NCI-H1105 treated with DMSO at 0.1 percent for 48 hours (cell line): Measurements from ENCODE around the gene LIPG.
"Not testable (repeated sequence)": the region's sequence is repeated elsewhere in the genome, so short reads cannot be mapped to it uniquely, and the experiment has no call there.

ENCODE experiments used
- DNase-seq: peaks from one replicate; lab custom pipeline; 2025; lab: John Stamatoyannopoulos, UW

LIPG gene

GRCh38 chr18:49573835-49574234 is 12.0 kb downstream of the LIPG start:
- DNase-seq = no peak

GRCh38 chr18:49579041-49579440 is 17.2 kb downstream of the LIPG start:
- not testable (repeated sequence) for DNase-seq

GRCh38 chr18:49579583-49579982 is 17.7 kb downstream of the LIPG start:
- not testable (repeated sequence) for DNase-seq

GRCh38 chr18:49580279-49580678 is 18.4 kb downstream of the LIPG start:
- no peak for DNase-seq

- DNase-seq = no peak
These were observed 19.5 kb downstream of the LIPG start for GRCh38 chr18:49581371-49581770.

- no peak for DNase-seq
These were observed 20.7 kb downstream of the LIPG start for GRCh38 chr18:49582579-49582978.

- DNase-seq = no peak
These were observed 22.5 kb downstream of the LIPG start for GRCh38 chr18:49584394-49584793.

GRCh38 chr18:49584951-49585350 is 23.1 kb downstream of the LIPG start:
- DNase-seq = not testable (repeated sequence)

- DNase-seq = no peak
These were observed 24.2 kb downstream of the LIPG start for GRCh38 chr18:49585781-49586663.

- no peak for DNase-seq
These were observed 26.3 kb downstream of the LIPG start for GRCh38 chr18:49588171-49588570.

GRCh38 chr18:49588971-49589370 is 27.1 kb downstream of the LIPG start:
- no peak for DNase-seq

- no peak for DNase-seq
These were observed 28.8 kb downstream of the LIPG start for GRCh38 chr18:49590608-49591007.

GRCh38 chr18:49591271-49591670 is 29.4 kb downstream of the LIPG start:
- peak; percentile 64 for DNase-seq

GRCh38 chr18:49591775-49592174 is 29.9 kb downstream of the LIPG start:
- no peak for DNase-seq

- no peak for DNase-seq
These were observed 34.8 kb downstream of the LIPG start for GRCh38 chr18:49596687-49597086.

- DNase-seq = peak; percentile 67
These were observed 35.5 kb downstream of the LIPG start for GRCh38 chr18:49597157-49597931.

- no peak for DNase-seq
These were observed 39.4 kb downstream of the LIPG start for GRCh38 chr18:49601211-49601610.

GRCh38 chr18:49608366-49609255 is 46.8 kb downstream of the LIPG start:
- no peak for DNase-seq

GRCh38 chr18:49609256-49610021 is 47.6 kb downstream of the LIPG start:
- no peak for DNase-seq

GRCh38 chr18:49610022-49610445 is 48.2 kb downstream of the LIPG start:
- peak; percentile 38 for DNase-seq

GRCh38 chr18:49611316-49611715 is 49.5 kb downstream of the LIPG start:
- DNase-seq = no peak
